Activated T-helper 2 cell treated with anti-CD3 and anti-CD28 coated beads, Interferon-gamma antibody, Interleukin-2, Interleukin-4, amounts not matched to agents 10 μg/mL and 5 μg/mL and 100 μg/mL, durations not matched to agents 14 hours and 24 hours and 36 hours (primary cell): Measurements from ENCODE around the gene C19orf85. TPM values are rescaled to one million over a fixed set of nuclear protein-coding genes. Genes with fewer than 3 reads are reported as not detected.

ENCODE experiments used
- DNase-seq: peaks from one replicate; pipeline ENCODE4 v3.0.0; 2021; ENCODE audit warnings: low spot score
- H3K27ac Mint-ChIP-seq: one replicate; pipeline ENCODE4 v1.8.0; 2021; ENCODE audit warnings: mixed read lengths
- H3K27me3 Mint-ChIP-seq: one replicate; pipeline ENCODE4 v1.8.0; 2021; ENCODE audit warnings: low read depth, mixed read lengths
- H3K36me3 Mint-ChIP-seq: one replicate; pipeline ENCODE4 v1.8.0; 2021; ENCODE audit warnings: low read depth, mixed read lengths
- H3K4me1 Mint-ChIP-seq: one replicate; pipeline ENCODE4 v1.8.0; 2021; ENCODE audit warnings: low read depth, mixed read lengths
- H3K4me3 Mint-ChIP-seq: one replicate; pipeline ENCODE4 v1.8.0; 2021; ENCODE audit warnings: low read depth, mild to moderate bottlenecking, moderate library complexity, mixed read lengths
- H3K9me3 Mint-ChIP-seq: one replicate; pipeline ENCODE4 v1.8.0; 2021; ENCODE audit warnings: mixed read lengths
- intact Hi-C: fragments of 100-400 bp; cut with micrococcal nuclease; formaldehyde crosslinking; loops from one replicate; pipeline ENCODE4 v1.15.1; 2023
- total RNA-seq: library from RNA; stranded (reverse); gene quantifications from 2 replicates; pipeline ENCODE4 v1.2.3, GENCODE V29; 2022

C19orf85 gene
- total RNA-seq, 1 donor from 2014 or later = not detected

- H3K36me3 Mint-ChIP-seq = peaks cover 3% of the 10 kb centered on the region
- intact Hi-C loops = loop anchor here (5.0 kb wide), 2 partner anchors 644 to 1016 kb away; partner anchors contain the start of genes LENG9 and ZNF787
- no peaks in the 10 kb centered on the region for H3K27me3 Mint-ChIP-seq
- H3K9me3 Mint-ChIP-seq = no peaks in the 10 kb centered on the region
- H3K4me3 Mint-ChIP-seq = peak overlapping the region; percentile 87
- no peak for DNase-seq
- H3K4me1 Mint-ChIP-seq = peaks cover 20% of the 10 kb centered on the region
- no peak overlapping the region for H3K27ac Mint-ChIP-seq
Measured at GRCh38 chr19:55478364-55478763, 13.8 kb upstream of the C19orf85 start.

- H3K4me1 Mint-ChIP-seq = peaks cover 20% of the 10 kb centered on the region
- no peak for DNase-seq
- no peaks in the 10 kb centered on the region for H3K27me3 Mint-ChIP-seq
- H3K9me3 Mint-ChIP-seq = no peaks in the 10 kb centered on the region
- peaks cover 3% of the 10 kb centered on the region for H3K36me3 Mint-ChIP-seq
- H3K27ac Mint-ChIP-seq = no peak overlapping the region
- H3K4me3 Mint-ChIP-seq = peak overlapping the region; percentile 87
- intact Hi-C loops = loop anchor here (5.0 kb wide), 2 partner anchors 644 to 1016 kb away; partner anchors contain the start of genes LENG9 and ZNF787
Measured at GRCh38 chr19:55477905-55478304, 13.4 kb upstream of the C19orf85 start.

- no peaks in the 10 kb centered on the region for H3K27me3 Mint-ChIP-seq
- no peaks in the 10 kb centered on the region for H3K9me3 Mint-ChIP-seq
- H3K27ac Mint-ChIP-seq = peak within 1 kb of the TSS; percentile 90
- H3K4me1 Mint-ChIP-seq = peaks cover 20% of the 10 kb centered on the region
- intact Hi-C loops = loop anchor here (1.0 to 5.0 kb wide), 4 partner anchors 15 to 1014 kb away; partner anchors contain the start of genes FIZ1, ISOC2, LENG9 and ZNF787
- peaks cover 3% of the 10 kb centered on the region for H3K36me3 Mint-ChIP-seq
- DNase-seq = peak; percentile 96
- peak within 1 kb of the TSS; percentile 88 for H3K4me3 Mint-ChIP-seq
Measured at GRCh38 chr19:55476100-55476775, 11.7 kb upstream of the C19orf85 start, which contains the start of gene ZNF628. Gene ZNF628 (plus strand): TSS chr19:55476617. CDS start chr19:55479911, 3,294 bp downstream.

GRCh38 chr19:55474269-55475265 lies 10.0 kb upstream of the C19orf85 start:
- peaks cover 3% of the 10 kb centered on the region for H3K36me3 Mint-ChIP-seq
- intact Hi-C loops = loop anchor here (5.0 kb wide), 2 partner anchors 648 to 1012 kb away; partner anchors contain the start of genes LENG9 and ZNF787
- H3K4me1 Mint-ChIP-seq = peaks cover 16% of the 10 kb centered on the region
- peak overlapping the region; percentile 45 for H3K4me3 Mint-ChIP-seq
- H3K9me3 Mint-ChIP-seq = no peaks in the 10 kb centered on the region
- H3K27me3 Mint-ChIP-seq = no peaks in the 10 kb centered on the region
- peak overlapping the region; percentile 90 for H3K27ac Mint-ChIP-seq
- no peak for DNase-seq

GRCh38 chr19:55473225-55474012 lies 8.9 kb upstream of the C19orf85 start:
- no peak for DNase-seq
- intact Hi-C loops = no loop called here
- no peaks in the 10 kb centered on the region for H3K27me3 Mint-ChIP-seq
- H3K9me3 Mint-ChIP-seq = no peaks in the 10 kb centered on the region
- peaks cover 3% of the 10 kb centered on the region for H3K36me3 Mint-ChIP-seq
- H3K4me1 Mint-ChIP-seq = peaks cover 10% of the 10 kb centered on the region
- no peak overlapping the region for H3K27ac Mint-ChIP-seq
- H3K4me3 Mint-ChIP-seq = no peak overlapping the region

GRCh38 chr19:55472463-55472862 lies 7.9 kb upstream of the C19orf85 start:
- Mint-ChIP-seq H3K9me3 (no peaks in the 10 kb centered on the region), H3K4me1 (peaks cover 5% of the 10 kb centered on the region), H3K27ac (no peak overlapping the region), H3K36me3 (peaks cover 3% of the 10 kb centered on the region), H3K27me3 (no peaks in the 10 kb centered on the region), H3K4me3 (no peak overlapping the region)
- no peak for DNase-seq
- intact Hi-C loops = no loop called here

GRCh38 chr19:55471266-55471665 lies 6.7 kb upstream of the C19orf85 start:
- H3K9me3 Mint-ChIP-seq = no peaks in the 10 kb centered on the region
- no peak overlapping the region for H3K27ac Mint-ChIP-seq
- DNase-seq = no peak
- no peak overlapping the region for H3K4me3 Mint-ChIP-seq
- intact Hi-C loops = no loop called here
- H3K4me1 Mint-ChIP-seq = peaks cover 5% of the 10 kb centered on the region
- no peaks in the 10 kb centered on the region for H3K36me3 Mint-ChIP-seq
- H3K27me3 Mint-ChIP-seq = no peaks in the 10 kb centered on the region

GRCh38 chr19:55468054-55468393 lies 3.5 kb upstream of the C19orf85 start:
- H3K27ac Mint-ChIP-seq = no peak overlapping the region
- H3K27me3 Mint-ChIP-seq = no peaks in the 10 kb centered on the region
- H3K4me3 Mint-ChIP-seq = no peak overlapping the region
- DNase-seq = no peak
- H3K9me3 Mint-ChIP-seq = no peaks in the 10 kb centered on the region
- no peaks in the 10 kb centered on the region for H3K36me3 Mint-ChIP-seq
- H3K4me1 Mint-ChIP-seq = peaks cover 3% of the 10 kb centered on the region
- intact Hi-C loops = no loop called here

GRCh38 chr19:55467236-55468053 lies 2.9 kb upstream of the C19orf85 start:
- intact Hi-C loops = loop anchor here (1.0 kb wide), 1 partner anchor 36 kb away; no protein-coding TSS in a partner anchor
- no peaks in the 10 kb centered on the region for H3K9me3 Mint-ChIP-seq
- H3K36me3 Mint-ChIP-seq = no peaks in the 10 kb centered on the region
- no peak overlapping the region for H3K27ac Mint-ChIP-seq
- no peak overlapping the region for H3K4me3 Mint-ChIP-seq
- peaks cover 7% of the 10 kb centered on the region for H3K4me1 Mint-ChIP-seq
- H3K27me3 Mint-ChIP-seq = no peaks in the 10 kb centered on the region
- peak; percentile 60 for DNase-seq

GRCh38 chr19:55466241-55466614 lies 1.7 kb upstream of the C19orf85 start:
- DNase-seq = no peak
- Mint-ChIP-seq H3K27me3 (no peaks in the 10 kb centered on the region), H3K36me3 (no peaks in the 10 kb centered on the region), H3K27ac (no peak overlapping the region), H3K4me1 (peaks cover 10% of the 10 kb centered on the region), H3K9me3 (no peaks in the 10 kb centered on the region), H3K4me3 (no peak overlapping the region)
- intact Hi-C loops = no loop called here

- intact Hi-C loops = no loop called here
Measured at GRCh38 chr19:55465460-55466240, 1.1 kb upstream of the C19orf85 start.

More at GRCh38 chr19:55465460-55466240, 1.1 kb upstream of the C19orf85 start:
- no peak overlapping the region for H3K27ac Mint-ChIP-seq
- no peaks in the 10 kb centered on the region for H3K36me3 Mint-ChIP-seq
- DNase-seq = no peak
- H3K27me3 Mint-ChIP-seq = no peaks in the 10 kb centered on the region
- H3K9me3 Mint-ChIP-seq = no peaks in the 10 kb centered on the region
- H3K4me1 Mint-ChIP-seq = peaks cover 13% of the 10 kb centered on the region
- no peak overlapping the region for H3K4me3 Mint-ChIP-seq
